Loucy (cell line): ENCODE measurements around the gene CDCP1.

ENCODE experiments used
- H2AFZ ChIP-seq: fragments of 200-600 bp; sonication (generic); 2 replicates; pipeline ENCODE4 v1.6.0; 2016; ENCODE audit warnings: antibody characterized with exemption, mild to moderate bottlenecking, low read length, moderate library complexity
- H3F3A ChIP-seq: fragments of 200-600 bp; 2 replicates; pipeline ENCODE4 v1.6.0; 2016; ENCODE audit warnings: antibody characterized with exemption, low read depth, mild to moderate bottlenecking
- H3K27me3 ChIP-seq: fragments of 200-600 bp; sonication (generic); 2 replicates; pipeline ENCODE4 v1.6.1; 2014; ENCODE audit warnings: low read length, mild to moderate bottlenecking; ENCODE audit not compliant: insufficient read depth, poor library complexity, severe bottlenecking
- H3K36me3 ChIP-seq: fragments of 200-600 bp; sonication (generic); 2 replicates; pipeline ENCODE4 v1.6.1; 2016; ENCODE audit warnings: low read length; ENCODE audit not compliant: insufficient read depth
- H3K4me1 ChIP-seq: fragments of 200-600 bp; sonication (generic); 2 replicates; pipeline ENCODE4 v1.5.1; 2014; ENCODE audit warnings: low read length, mild to moderate bottlenecking; ENCODE audit not compliant: insufficient read depth, poor library complexity, severe bottlenecking
- H3K4me2 ChIP-seq: fragments of 200-600 bp; sonication (generic); 2 replicates; pipeline ENCODE4 v1.6.0; 2014; ENCODE audit warnings: antibody characterized with exemption, low read length, low read depth, mild to moderate bottlenecking; ENCODE audit not compliant: poor library complexity, severe bottlenecking
- H3K4me3 ChIP-seq: fragments of 200-600 bp; sonication (generic); 2 replicates; pipeline ENCODE4 v1.5.1; 2014; ENCODE audit warnings: low read length, mild to moderate bottlenecking, mixed read lengths; ENCODE audit not compliant: poor library complexity, severe bottlenecking
- H3K79me2 ChIP-seq: fragments of 200-600 bp; sonication (generic); 2 replicates; pipeline ENCODE4 v1.6.1; 2014; ENCODE audit warnings: low read length; ENCODE audit not compliant: insufficient read depth
- H3K9ac ChIP-seq: fragments of 200-600 bp; sonication (generic); 2 replicates; pipeline ENCODE4 v1.6.0; 2014; ENCODE audit warnings: mild to moderate bottlenecking, low read depth, low read length, moderate library complexity; ENCODE audit not compliant: poor library complexity, severe bottlenecking
- H3K9me2 ChIP-seq: fragments of 200-600 bp; sonication (generic); replicated peaks from 2 replicates; pipeline ENCODE4 v1.6.1; 2016; ENCODE audit warnings: low read depth, low read length, mixed read lengths
- H3K9me3 ChIP-seq: fragments of 200-600 bp; sonication (generic); 2 replicates; pipeline ENCODE4 v1.6.1; 2014; ENCODE audit warnings: mild to moderate bottlenecking, antibody characterized with exemption, low read length, low read depth; ENCODE audit not compliant: insufficient read depth
- H4K20me1 ChIP-seq: fragments of 200-600 bp; sonication (generic); 2 replicates; pipeline ENCODE4 v1.6.0; 2014; ENCODE audit warnings: antibody characterized with exemption, low read length, mild to moderate bottlenecking; ENCODE audit not compliant: insufficient read depth, poor library complexity, severe bottlenecking
- EZH2phosphoT487 ChIP-seq: fragments of 200-600 bp; IDR thresholded peaks from 2 replicates; pipeline ENCODE4 v1.6.1; 2018; ENCODE audit warnings: antibody characterized with exemption, mild to moderate bottlenecking, moderate library complexity, borderline replicate concordance
- TF ChIP-seq, protein P1 (sequence below): fragments of 200-600 bp; sonication (generic); conservative IDR thresholded peaks from 2 replicates; pipeline ENCODE4 v1.5.1; 2014; ENCODE audit warnings: mild to moderate bottlenecking, antibody characterized with exemption, low read length

CDCP1 gene

DNA sequence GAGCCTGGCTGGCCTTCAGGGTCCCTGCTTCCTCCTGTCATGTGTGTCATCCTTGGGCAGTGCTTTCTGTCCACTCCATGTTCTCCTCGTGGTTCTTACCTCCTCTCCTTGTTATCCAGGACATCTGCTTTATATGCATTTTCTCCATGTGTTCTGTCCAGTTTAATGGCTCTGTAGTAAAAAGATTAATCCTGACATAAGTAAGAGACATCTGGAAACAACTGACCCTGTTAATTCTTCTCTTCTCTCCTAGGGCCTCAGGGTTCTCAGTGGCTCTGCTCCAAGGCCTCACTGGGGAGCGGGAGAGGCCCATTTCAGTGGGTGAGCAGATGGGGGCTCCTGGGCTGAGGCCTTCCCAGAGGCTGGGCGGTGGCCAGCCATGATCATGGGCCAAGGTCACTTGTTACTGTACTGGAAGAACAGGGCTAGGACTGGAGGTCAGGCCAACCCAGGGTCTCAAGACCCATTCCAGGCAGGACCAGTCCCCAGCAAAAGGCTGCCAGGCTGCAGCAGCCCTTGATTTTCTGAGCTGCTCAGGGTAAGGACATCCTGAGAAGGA is 20.2 kb upstream of the CDCP1 start:
- H3K4me1 ChIP-seq = peaks cover 43% of the 10 kb centered on the region
- peak overlapping the region; percentile 74 for H3K4me2 ChIP-seq
- H3F3A ChIP-seq = peaks cover 9% of the 10 kb centered on the region
- peak overlapping the region; percentile 54 for H3K4me3 ChIP-seq
- peaks cover 8% of the 10 kb centered on the region; the same call in 1 of the 2 replicates for H3K9me3 ChIP-seq
- no peaks in the 10 kb centered on the region for H3K79me2 ChIP-seq
- no peak overlapping the region for H2AFZ ChIP-seq
- H3K27me3 ChIP-seq = no peaks in the 10 kb centered on the region
- H3K9ac ChIP-seq = peak overlapping the region; percentile 69
- TF ChIP-seq EZH2phosphoT487 = no peak
- TF ChIP-seq, protein P1, sequence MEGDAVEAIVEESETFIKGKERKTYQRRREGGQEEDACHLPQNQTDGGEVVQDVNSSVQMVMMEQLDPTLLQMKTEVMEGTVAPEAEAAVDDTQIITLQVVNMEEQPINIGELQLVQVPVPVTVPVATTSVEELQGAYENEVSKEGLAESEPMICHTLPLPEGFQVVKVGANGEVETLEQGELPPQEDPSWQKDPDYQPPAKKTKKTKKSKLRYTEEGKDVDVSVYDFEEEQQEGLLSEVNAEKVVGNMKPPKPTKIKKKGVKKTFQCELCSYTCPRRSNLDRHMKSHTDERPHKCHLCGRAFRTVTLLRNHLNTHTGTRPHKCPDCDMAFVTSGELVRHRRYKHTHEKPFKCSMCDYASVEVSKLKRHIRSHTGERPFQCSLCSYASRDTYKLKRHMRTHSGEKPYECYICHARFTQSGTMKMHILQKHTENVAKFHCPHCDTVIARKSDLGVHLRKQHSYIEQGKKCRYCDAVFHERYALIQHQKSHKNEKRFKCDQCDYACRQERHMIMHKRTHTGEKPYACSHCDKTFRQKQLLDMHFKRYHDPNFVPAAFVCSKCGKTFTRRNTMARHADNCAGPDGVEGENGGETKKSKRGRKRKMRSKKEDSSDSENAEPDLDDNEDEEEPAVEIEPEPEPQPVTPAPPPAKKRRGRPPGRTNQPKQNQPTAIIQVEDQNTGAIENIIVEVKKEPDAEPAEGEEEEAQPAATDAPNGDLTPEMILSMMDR = no peak
- no peaks in the 10 kb centered on the region for H3K9me2 ChIP-seq
- H3K36me3 ChIP-seq = no peaks in the 10 kb centered on the region
- no peaks in the 10 kb centered on the region for H4K20me1 ChIP-seq

DNA sequence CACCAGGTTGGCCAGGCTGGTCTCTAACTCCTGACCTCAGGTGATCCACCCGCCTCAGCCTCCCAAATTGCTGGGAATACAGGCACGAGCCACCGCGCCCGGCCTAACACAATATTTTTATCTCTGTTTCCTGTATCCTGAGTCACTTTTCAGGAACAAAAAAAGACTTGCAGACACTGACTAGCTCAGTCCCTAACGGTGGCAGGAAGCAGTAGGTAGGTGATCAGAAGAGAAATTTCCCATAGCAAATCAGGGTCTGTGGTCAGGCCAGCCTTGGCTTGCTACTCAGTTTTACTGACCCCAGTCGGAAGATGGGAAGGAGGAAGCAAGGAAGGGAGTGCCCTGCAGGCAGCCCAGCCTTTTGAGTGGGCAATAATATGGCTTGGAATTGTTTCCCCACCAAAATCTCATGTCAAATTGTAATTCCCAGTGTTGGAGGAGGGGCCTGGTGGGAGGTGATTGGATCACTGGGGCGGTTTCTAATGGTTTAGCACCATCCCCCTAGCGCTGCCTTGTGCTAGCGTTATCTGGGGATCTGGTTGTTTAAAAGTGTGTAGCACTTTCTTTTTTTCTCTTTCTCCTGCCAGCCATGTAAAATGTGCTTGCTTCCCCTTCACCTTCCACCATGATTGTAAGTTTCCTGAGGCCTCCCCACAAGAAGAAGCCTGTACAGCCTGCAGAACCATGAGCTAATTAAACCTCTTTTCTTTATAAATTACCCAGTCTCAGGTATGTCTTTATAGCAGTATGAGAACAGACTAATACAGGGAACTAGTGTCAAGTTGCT is 19.5 kb upstream of the CDCP1 start:
- Histone ChIP-seq H3K4me3 (no peak overlapping the region), H3K4me1 (peaks cover 41% of the 10 kb centered on the region), H4K20me1 (no peaks in the 10 kb centered on the region), H2AFZ (no peak overlapping the region), H3K9me3 (peaks cover 8% of the 10 kb centered on the region; the same call in 1 of the 2 replicates), H3K4me2 (no peak overlapping the region), H3K27me3 (no peaks in the 10 kb centered on the region), H3K9me2 (no peaks in the 10 kb centered on the region), H3K79me2 (no peaks in the 10 kb centered on the region), H3K9ac (no peak overlapping the region), H3K36me3 (no peaks in the 10 kb centered on the region), H3F3A (peaks cover 9% of the 10 kb centered on the region)
- TF ChIP-seq, protein P1 = no peak
- no peak for TF ChIP-seq EZH2phosphoT487

DNA sequence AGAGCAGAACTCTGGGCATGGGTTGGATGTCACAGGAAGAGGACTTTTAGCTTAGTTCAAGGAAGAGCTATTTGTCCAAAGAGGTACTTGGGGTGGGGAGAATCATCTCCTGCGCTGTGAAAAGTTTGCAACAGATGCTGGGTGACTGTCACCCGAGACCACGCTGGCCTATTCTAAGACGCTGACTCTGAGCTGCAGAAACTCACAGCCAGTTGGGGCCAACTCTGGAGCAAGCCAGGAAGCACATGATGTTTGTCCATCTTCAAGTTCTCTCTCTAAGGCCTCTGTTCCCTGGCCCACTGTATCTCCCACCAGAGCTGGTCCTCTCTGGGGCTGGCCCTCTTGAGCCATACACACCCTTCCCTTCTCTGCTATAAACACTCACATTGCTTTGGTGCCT is 17.9 kb upstream of the CDCP1 start:
- Histone ChIP-seq H2AFZ (no peak overlapping the region), H3K9ac (no peak overlapping the region), H3K9me2 (no peaks in the 10 kb centered on the region), H3F3A (peaks cover 9% of the 10 kb centered on the region), H3K27me3 (no peaks in the 10 kb centered on the region), H3K4me2 (no peak overlapping the region), H4K20me1 (no peaks in the 10 kb centered on the region), H3K79me2 (no peaks in the 10 kb centered on the region), H3K4me3 (no peak overlapping the region), H3K36me3 (no peaks in the 10 kb centered on the region), H3K9me3 (peaks cover 8% of the 10 kb centered on the region; the same call in 1 of the 2 replicates), H3K4me1 (peaks cover 25% of the 10 kb centered on the region)
- no peak for TF ChIP-seq EZH2phosphoT487
- TF ChIP-seq, protein P1 = no peak
